ENCODE measurements around the gene BMP4. TPM values are rescaled to one million over a fixed set of nuclear protein-coding genes. Genes with fewer than 3 reads are reported as not detected.

Gene BMP4
- total and polyA plus RNA-seq, 2 of the 13 experiments (the other 11 are each of a cell fraction or from before 2014, with no cell fraction given): 56.4 to 169 TPM

GRCh38 chr14:53956427-53957201, at the start of gene BMP4 (continued):
- TF ChIP-seq FUBP1 (CRISPR knock-in tag; IDR thresholded peaks at IDR 0.05; ENCODE audit: borderline replicate concordance) (no peak), TMF1 (CRISPR knock-in tag; IDR thresholded peaks at IDR 0.05; ENCODE audit: low read depth) (peak; percentile 6; the same call in 1 of the 2 replicates), POLR2G (IDR thresholded peaks at IDR 0.05; ENCODE audit: low read depth, low read length) (peak; percentile 85), KLF9 (CRISPR knock-in tag; IDR thresholded peaks at IDR 0.05; ENCODE audit: low read depth) (no peak), KDM5B (CRISPR knock-in tag; IDR thresholded peaks at IDR 0.05; ENCODE audit: borderline replicate concordance) (peak; percentile 82), ZNF772 (CRISPR knock-in tag; IDR thresholded peaks at IDR 0.05) (peak; percentile 76; the same call in 1 of the 2 replicates), ELF3 (CRISPR knock-in tag; IDR thresholded peaks at IDR 0.05) (peak; percentile 94), NFKB2 (CRISPR knock-in tag; IDR thresholded peaks at IDR 0.05; ENCODE audit: borderline replicate concordance) (peak; percentile 93; the same call in 1 of the 2 replicates), HNRNPUL1 (IDR thresholded peaks at IDR 0.05; ENCODE audit: low read depth, low read length) (no peak), AKAP8 (CRISPR knock-in tag; IDR thresholded peaks at IDR 0.05) (peak; percentile 38; the same call in 1 of the 2 replicates), ZNF782 (CRISPR knock-in tag; IDR thresholded peaks at IDR 0.05; ENCODE audit: borderline replicate concordance) (no peak), ZNF205 (CRISPR knock-in tag; IDR thresholded peaks at IDR 0.05) (peak; percentile 74; the same call in 1 of the 2 replicates), NFE2L2 (IDR thresholded peaks at IDR 0.05; ENCODE audit: low read length) (no peak), NFIC (IDR thresholded peaks at IDR 0.05; ENCODE audit: low read length) (no peak), FOXA1 (IDR thresholded peaks at IDR 0.05) (no peak), FOXA1 (CRISPR knock-in tag; IDR thresholded peaks at IDR 0.05) (no peak), CHD2 (IDR thresholded peaks at IDR 0.05; ENCODE audit: low read depth, low read length) (peak; percentile 67), ZNF256 (CRISPR knock-in tag; conservative IDR thresholded peaks at IDR 0.05) (peak; percentile 84; the same call in 1 of the 2 replicates), ATF1 (CRISPR knock-in tag; IDR thresholded peaks at IDR 0.05) (no peak), TIGD3 (CRISPR knock-in tag; IDR thresholded peaks at IDR 0.05; ENCODE audit: borderline replicate concordance) (peak; percentile 59; the same call in 1 of the 2 replicates), SMAD9 (CRISPR knock-in tag; IDR thresholded peaks at IDR 0.05) (peak; percentile 82; the same call in 1 of the 2 replicates), ZNF225 (CRISPR knock-in tag; IDR thresholded peaks at IDR 0.05) (peak; percentile 66; the same call in 1 of the 2 replicates), ZFY (CRISPR knock-in tag; IDR thresholded peaks at IDR 0.05) (peak; percentile 73)

Measured in HepG2 (cell line).